NCI-H748 (cell line): ENCODE measurements around the gene FBXO27.
A peak's percentile ranks its signal among the peaks of the same experiment; 100 is the strongest.
"Not testable (repeated sequence)": the region's sequence is repeated elsewhere in the genome, so short reads cannot be mapped to it uniquely, and the experiment has no call there.

Source experiments
- DNase-seq: peaks from one replicate; lab custom pipeline; 2025; ENCODE audit not compliant: unreplicated experiment; lab: John Stamatoyannopoulos, UW

FBXO27 gene

DNA sequence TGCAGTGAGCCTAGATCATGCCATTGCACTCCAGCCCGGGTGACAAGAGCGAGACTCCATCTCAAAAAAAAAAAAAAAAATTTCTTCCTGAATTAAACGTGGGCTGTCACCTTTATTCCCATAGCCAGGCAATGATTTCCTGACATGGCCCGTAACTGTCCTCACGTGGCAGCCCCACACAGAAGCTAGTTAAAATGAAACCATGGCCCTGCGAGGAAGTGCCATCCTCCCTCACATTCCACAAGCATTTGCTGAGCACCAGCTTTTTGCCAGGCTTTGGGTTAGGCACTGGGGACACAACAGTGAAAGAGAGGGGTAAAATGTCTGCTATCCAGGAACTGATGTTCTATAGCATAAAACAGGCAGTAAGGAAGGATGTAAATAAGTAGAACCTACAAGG is 13.2 kb upstream of the FBXO27 start:
- DNase-seq = no peak

DNA sequence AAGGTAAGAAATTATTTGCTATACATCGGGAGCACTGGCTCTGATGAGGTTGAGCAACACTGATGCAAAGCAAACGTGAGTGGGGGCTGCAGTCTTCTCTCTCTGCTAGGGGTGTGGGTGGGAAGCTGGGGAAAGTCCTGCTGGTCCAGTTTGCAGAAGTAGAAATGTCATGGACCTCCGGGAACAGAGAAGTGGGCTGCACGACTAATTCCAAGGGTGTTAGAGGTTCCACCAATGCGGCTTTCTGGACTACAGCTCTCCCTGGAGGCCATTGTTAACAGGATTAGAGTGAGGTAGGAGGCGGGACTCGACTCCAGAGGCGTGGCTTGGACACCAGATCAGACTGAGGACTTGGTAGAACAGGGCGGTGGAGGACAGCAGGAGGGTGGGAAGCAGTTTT is 5.7 kb upstream of the FBXO27 start:
- peak; percentile 59 for DNase-seq

DNA sequence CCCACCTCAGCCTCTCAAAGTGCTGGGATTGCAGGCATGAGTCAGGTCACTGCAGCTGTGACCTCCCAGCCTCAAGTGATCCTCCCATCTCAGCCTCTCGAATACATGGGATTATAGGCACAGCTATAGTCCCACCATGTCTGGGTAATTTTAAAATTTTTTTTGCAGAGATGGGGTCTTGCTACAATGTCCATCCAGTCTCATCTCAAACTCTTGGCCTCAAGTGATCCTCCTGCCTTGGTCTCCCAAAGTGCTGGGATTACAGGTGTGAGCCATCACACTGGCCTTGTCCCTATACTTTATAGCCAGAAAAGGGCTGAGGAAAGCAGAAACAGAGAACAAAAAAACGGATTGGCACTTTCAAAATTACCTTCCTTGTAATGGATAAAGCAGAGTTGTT is 4.8 kb upstream of the FBXO27 start:
- no peak for DNase-seq

DNA sequence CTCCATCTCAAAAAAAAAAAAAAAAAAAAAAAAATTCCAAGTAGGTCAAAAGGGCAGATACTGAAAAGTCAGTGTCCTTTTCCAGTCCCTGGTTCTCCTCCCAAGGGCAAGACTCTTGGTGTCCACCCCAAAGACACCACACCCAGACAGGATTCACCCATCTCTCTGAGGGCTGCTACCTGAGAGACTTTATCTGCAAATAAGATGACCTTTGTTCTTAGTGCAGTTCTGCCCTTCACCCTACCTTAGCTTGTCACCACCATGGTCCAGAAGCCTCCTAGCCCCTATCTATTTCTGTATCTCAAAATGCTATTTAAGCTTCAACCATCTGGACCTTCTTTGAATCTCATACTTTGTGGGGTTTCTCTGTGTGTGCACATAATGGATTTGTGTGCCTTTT is 4.2 kb upstream of the FBXO27 start:
- DNase-seq = no peak

DNA sequence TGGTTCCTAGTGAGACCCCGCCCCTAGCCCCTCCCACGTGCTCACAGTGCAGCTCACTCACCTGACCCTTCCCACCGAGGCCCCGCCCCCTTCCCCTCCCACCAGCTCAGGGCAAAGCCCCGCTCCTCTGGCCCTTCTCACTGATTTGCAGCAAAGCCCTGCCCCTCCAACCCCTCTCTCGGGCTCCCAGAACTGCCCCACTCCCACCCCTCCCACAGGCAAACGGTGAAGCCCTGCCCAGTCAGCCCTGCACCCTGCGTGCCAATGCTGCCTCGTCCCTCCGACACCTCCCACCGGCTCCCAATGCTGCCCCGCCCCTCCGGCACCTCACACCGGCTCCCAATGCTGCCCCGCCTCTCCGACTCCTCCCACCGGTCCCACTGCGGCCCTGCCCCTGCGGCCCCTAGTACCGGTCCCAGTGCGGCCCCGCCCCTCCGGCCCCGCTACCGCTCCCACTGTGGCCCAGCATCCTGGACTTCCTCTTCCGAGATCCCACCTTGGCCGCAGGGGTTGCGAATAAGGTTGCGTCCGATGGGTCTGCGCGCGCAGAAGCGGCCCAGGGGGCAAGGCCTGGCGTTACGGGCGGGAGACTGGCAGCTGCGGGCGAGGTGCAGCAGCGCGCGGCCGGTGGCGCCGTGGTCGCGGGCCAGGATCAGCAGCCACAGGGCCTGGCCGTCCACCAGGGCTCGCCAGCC is 834 bp downstream of the FBXO27 start:
- peak; percentile 99 for DNase-seq

DNA sequence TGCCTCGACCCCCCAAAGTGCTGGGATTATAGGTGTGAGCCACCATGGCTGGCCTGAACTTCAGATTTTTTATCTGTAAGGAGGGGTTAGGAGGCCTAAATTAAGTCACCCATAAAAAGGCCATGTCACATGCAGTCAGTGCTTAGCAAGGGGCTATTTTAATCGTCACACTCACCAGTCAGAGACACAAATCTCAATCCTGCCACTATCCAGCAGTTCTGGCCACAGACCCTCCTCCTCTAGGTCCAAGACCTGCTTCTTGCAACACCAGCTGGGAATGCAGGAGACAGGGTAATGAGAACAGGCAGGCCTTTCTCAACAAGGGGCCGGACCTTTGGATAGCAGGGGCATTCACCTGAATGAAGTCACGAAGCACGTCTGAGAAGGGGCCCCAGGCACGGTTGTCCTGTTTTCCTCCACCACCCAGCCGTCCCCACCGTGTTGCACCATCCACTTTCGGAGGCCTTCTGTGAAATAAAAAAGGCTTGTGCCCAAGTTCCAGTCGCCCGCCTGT is 1.4 kb downstream of the FBXO27 start:
- DNase-seq = no peak

DNA sequence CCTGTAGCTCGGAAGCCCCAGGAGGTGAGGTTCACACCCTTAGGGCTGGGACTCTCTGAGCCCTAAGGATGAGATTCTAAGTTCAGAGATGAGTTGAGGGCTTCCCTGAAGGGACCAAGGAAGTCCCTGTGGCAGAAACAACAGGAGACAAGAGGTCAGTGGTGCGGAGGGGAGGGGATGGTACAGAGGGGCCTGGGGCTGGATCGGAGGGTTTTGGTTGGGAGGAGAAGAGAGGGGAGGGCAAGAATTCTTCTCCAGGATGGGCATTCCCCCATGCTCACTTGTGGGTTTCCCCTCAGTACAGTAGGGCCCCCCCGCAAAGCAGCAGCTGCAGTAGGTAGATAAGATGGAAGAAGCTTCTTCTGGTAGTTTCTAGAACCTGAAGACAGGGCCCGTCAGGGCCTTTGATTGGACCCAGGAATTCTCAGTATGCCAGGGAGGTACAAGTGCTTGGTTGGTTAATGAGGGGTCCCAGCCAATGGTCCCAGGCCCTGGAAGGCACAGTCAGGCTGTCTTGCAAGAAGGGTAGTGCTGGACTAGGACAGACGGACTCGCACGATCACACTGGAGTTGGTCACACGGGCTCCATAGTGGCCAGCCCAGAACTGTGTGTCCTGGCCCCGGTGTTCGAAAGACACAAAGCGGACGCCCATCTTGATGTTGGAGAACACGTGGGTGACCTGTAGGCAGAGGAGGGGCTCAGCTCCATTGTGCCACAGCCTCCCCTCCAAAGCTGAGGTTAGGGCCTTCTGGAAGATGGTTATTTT is 7.3 kb downstream of the FBXO27 start:
- DNase-seq = no peak

DNA sequence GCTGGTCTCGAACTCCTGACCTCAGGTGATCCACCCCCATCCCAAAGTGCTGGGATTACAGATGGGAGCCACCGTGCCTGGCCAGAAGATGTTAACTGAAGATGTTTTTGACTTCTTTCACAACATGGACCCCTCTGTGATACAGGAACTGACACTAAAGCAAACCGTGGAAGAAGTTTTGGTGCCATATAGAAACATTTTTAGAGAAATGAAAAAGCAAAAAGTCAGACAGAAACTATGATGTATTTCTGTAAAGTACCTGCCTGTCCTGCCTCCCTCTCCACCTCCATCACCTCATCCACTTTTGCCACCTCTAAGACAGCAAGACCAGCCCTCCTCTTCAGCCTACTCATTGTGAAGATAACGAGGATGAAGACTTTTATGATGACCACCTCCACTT is 11.3 kb downstream of the FBXO27 start:
- DNase-seq = no peak

DNA sequence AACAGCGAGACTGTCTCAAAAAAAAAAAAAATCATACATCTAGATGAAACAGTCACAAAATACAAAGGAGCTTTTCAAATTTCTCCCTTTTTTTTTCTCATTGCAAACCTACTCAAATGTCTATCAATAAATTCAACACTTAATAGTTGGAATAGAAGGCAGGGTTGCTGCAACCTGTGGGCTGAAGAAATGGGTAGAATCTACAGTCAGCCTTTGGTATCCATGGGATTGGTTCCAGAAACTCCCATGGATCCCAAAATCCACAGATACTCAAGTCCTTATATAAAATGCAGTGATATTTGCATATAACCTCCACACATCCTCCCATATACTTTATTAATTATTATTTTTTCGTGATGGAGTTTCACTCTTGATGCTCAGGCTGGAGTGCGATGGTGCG is 14.7 kb downstream of the FBXO27 start:
- DNase-seq = no peak

DNA sequence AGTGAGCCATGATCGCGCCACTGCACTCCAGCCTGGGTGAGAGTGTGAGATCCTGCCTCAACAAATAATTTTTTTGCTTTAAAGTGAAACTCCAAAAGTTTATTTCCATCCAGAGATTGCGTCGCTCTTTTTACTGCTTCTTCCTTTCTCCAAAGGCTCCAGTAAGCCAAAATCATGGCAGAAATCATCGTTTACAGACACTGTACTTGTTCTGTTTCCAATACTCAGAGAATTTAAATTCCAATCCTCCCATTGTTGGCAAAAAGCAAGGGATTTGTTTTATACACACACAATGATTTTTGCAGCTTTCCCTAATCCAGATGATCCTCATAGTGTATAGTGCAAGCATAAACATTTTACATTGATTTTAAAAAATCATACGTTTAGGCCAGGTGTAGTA is 15.3 kb downstream of the FBXO27 start:
- no peak for DNase-seq

DNA sequence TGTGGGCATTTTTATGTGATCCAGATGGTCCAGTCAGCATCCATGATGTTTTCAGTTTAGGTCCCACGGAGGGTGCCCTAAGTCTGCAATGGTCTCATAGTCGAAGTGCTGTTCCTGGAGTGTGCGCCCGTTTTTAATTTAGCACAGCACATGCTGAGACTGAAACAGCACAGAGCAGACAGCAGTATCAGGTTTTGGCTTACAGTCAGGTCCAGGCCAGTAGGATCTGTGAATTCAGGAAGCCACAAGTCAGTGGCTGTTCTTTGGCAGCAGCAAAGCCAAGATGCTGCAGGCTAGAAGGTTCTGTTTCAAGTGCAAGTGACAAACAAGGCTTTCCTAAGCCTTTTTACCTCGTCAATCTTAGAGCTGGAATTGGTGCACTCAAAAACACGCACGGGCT is 18.3 kb downstream of the FBXO27 start:
- no peak for DNase-seq

DNA sequence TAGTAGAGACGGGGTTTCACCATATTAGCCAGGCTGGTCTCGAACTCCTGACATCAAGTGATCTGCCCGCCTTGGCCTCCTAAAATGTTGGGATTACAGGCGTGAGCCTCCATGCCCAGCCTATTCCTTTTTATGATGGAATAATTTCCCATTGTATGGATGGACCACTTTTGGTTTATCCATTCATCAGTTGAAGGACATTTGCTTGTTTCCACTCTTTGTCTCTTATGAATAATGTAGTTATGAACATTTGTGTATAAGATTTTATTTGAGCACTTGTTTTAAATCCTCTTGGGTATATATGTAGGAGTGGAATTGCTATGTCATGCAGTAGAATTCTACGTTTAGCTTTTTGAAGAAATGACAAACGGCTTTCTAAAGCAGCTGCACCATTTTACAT is 23.3 kb downstream of the FBXO27 start:
- no peak for DNase-seq

DNA sequence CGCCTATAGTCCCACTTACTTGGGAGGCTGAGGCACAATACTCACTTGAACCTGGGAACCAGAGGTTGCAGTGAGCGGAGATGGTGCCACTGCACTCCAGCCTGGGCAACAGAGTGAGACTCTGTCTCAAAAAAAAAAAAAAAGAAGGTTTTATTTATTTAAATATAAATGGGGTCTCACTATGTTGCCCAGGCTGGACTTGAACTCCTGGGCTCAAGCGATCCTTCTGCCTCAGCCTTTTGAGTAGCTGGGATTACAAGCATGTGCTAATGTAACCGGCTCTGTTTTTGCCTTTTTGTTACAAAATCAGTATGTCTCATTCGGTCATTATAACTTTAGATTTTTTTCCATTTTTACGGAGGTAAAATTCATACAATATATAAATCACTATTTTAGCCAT is 24.2 kb downstream of the FBXO27 start:
- DNase-seq = no peak

DNA sequence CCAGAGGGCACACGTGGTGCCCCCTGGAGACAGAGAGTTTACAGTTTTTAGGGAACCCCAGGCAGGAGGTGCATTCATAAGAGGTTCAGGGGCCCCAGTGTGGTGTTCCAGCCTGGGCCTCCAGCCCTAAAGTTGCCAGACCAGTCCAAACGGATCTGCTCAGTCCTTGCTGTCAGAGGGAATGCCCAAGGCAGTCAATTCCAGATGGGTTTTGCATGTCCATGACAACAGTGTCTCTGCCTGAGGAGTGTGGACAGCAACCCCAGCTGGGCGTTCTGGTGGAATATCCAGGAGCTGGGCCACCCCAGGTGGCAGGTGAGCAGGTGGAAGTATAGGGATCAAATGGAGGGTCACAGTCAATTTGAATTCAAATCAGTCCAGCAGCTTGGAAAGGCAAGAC is 25.3 kb downstream of the FBXO27 start:
- no peak for DNase-seq

DNA sequence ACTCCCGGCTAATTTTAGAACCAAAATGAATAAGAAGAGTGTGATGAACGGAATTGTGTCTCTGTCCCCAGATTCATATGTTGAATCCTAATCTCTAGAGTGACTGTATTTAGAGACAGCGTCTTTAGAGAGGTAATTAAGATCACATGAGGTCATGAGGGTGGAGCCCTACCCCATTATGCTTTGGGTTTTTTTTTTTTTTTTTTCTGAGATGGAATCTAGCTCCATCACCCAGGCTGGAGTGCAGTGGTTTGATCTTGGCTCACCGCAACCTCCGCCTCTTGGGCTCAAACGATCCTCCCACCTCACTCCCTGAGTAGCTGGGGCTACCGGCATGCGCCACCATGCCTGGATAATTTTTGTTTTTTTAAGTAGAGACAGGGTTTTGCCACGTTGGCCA is 27.9 kb downstream of the FBXO27 start:
- DNase-seq = no peak

DNA sequence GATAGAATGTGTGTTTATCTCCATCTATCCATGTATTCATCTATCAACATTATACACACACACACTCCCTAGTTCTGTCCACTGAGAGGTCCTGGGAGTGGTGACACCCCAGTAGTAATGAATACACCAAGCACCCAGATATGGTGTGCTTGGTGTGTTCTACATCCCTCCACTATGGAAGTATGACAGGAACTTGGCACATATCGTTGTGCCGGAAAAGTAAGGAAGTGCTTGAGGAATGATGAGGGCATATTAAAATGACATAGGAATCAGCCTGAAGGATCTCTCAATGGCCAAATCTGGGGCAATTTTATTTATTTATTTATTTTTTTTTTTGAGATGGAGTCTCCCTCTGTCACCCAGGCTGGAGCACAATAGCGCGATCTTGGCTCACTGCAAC is 28.6 kb downstream of the FBXO27 start:
- DNase-seq = no peak

DNA sequence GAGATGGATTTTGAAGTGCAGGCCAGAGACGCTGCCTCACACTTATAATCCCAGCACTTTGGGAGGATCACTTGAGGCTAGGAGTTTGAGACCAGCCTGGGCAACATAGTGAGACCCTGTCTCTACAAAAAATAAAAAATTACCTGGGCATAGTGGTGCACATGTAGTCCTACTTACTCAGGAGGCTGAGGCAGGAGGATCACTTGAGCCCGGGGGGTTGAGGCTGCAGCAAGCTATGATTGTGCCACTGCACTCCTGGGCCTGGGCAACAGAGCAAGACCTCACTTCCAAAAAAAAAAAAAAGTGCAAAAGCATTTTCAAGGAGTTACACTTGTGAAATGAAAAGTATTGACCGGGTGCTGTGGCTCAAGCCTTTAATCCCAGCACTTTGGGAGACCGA is 29.2 kb downstream of the FBXO27 start:
- no peak for DNase-seq

DNA sequence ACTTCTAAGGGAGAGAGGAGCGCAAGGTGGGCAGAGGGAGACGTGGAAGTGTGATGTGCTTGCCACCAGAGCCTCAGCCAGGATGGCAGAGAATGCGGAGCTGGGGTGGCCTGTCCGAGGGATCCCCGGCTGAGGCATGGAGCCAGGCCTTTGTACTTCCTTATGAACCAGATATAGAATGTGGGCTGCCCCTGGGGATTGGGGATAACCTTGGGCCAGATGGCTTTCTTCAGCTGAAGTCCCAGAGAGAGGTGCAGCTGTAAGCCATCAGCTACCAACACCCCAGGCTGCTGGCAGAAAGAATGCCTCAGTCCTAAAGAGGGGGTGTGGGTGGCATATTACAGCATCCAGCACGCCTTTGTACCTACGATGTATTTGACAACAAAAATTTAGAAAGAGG is 31.3 kb downstream of the FBXO27 start:
- no peak for DNase-seq

DNA sequence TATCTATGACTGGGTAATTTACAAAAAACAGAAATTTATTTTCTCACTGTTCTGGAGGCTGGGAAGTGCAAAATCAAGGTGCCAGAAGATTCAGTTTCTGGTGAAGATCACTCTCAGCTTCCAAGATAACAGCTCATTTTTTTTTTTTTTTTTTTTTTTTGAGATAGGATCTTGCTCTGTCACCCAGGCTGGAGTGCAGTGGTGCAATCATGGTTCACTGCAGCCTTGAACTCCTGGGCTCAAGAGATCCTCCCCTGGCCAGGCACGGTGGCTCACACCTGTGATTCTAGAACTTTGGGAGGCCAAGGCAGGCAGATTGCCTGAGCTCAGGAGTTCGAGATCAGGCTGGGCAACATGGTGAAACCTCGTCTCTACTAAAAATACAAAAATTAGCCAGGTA is 34.8 kb downstream of the FBXO27 start:
- DNase-seq = not testable (repeated sequence)

DNA sequence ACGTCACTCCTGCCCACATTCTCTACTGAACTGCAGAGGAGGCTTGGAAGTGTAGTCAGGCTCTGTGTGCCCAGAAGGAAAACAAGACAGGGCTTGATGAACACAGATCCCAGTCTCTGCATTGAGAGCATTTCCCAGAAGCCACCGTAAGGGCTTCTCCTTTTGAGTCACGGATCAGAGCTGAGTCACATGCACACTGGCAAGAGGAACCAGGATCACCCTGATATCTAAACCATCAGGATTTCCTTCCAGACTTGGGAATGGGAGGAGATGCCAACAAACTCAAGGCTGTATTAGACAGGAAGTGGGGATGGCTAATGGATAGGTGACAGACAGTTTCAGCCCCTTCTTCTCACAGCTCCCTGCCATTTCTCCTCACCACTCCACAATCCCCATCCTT is 39.1 kb downstream of the FBXO27 start:
- no peak for DNase-seq

DNA sequence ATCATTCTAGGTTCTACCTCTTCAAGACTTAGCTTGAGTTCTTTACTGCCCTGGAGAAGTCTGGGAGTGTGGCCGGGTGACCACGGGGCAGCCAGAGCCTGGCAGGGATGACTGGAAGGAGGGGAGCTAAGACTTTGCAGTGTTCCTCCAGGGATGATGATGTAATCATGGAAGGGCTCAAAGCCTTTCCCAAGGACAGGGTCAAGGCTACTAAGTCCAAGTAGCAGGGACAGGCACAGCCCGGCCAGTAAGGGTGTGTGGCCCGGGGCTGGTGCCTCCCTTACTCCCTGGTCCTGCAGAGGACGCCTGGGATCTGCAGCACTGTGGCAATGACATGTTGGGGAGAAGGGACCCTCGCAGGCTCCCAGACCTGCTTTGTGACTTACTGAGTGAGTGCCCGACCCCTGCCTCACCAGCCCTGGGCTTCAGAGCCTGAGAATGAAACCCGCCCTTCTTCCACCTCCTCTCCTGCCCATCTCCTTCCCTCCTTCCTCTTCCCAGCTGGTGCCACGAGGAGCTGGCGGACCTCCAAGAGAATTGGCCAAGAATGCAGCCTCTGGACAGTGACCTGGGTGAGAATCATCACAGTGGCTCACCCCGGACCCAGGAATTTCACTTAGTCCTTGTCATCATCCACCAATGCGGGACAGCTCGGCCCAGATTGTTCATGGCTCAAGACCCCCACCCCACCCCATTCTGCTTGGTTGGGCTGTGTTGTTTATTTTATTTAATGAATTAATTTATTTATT is 41.2 kb downstream of the FBXO27 start:
- DNase-seq = no peak

DNA sequence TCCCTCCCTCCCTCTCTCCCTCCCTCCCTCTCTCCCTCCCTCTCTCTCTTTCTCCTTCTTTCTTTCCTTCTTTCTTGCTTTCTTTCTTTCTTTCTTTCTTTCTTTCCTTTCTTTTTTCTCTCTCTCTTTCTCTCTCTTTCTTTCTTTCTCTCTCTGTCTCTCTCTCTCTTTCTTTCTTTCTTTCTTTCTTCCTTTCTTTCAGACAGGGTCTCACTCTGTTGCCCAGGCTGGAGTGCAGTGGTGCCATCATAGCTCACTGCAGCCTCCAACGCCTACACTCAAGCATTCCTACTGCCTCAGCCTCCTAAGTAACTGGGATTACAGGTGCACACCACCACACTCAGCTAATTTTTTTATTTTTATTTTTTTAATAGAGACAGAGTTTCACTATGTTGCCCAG is 42.7 kb downstream of the FBXO27 start:
- not testable (repeated sequence) for DNase-seq
